ENCODE measurements around the gene FOXJ2. TPM values are rescaled to one million over a fixed set of nuclear protein-coding genes. Genes with fewer than 3 reads are reported as not detected.
"Not testable (repeated sequence)": the region's sequence is repeated elsewhere in the genome, so short reads cannot be mapped to it uniquely, and the experiment has no call there.

The FOXJ2 gene
- total RNA-seq, 1 experiment from 2014 or later, result 5.5 TPM

DNA sequence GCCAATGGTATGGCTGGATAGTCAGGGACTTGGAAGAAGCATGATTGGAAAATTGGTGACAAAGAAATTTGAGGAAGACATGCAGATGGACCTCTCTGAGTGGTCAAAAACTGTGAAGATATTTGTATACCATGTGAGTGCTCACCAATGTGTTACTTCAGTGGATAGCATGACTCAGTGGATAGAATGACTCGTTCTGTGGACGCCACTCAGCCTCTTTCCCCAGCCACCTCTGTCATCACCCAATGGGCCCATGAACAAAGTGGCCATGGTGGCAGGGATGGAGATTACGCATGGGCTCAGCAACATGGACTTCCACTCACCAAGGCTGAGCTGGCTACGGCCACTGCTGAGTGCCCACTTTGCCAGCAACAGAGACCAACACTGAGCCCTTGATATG lies 31.0 kb upstream of the FOXJ2 start:
- H3K4me1 Mint-ChIP-seq; H2BK20ac ChIP-seq (ENCODE audit: low read depth, low read length, poor library complexity, severe bottlenecking); H3K4ac ChIP-seq (ENCODE audit: low read depth, low read length); H3K4me2 ChIP-seq (ENCODE audit: insufficient read depth, insufficient read length, low read length); H4K20me1 ChIP-seq (ENCODE audit: control insufficient read depth, insufficient read depth, insufficient read length); H3K56ac ChIP-seq (ENCODE audit: insufficient read length, low read depth, low read length); H2AFZ ChIP-seq (ENCODE audit: low read length); H3K9me3 ChIP-seq (ENCODE audit: control insufficient read depth, low read depth, low read length); H2BK15ac ChIP-seq (ENCODE audit: low read depth, low read length); H3K14ac ChIP-seq (ENCODE audit: insufficient read depth, low read length); H3K18ac ChIP-seq (ENCODE audit: insufficient read length, low read depth, low read length); H3K4me3 Mint-ChIP-seq; H2BK12ac ChIP-seq (ENCODE audit: insufficient read length, low read depth, low read length); H3T11ph ChIP-seq (ENCODE audit: low read length); H3K79me1 ChIP-seq (ENCODE audit: insufficient read depth, low read depth, low read length, poor library complexity, severe bottlenecking); H3K79me2 ChIP-seq (ENCODE audit: insufficient read depth, low read length); H3K9ac ChIP-seq (ENCODE audit: extremely low read depth, insufficient read length, low read length); H3K23ac ChIP-seq (ENCODE audit: insufficient read length, low read depth, low read length); H3K27me3 Mint-ChIP-seq (ENCODE audit: low read depth); DNase-seq; H2AK5ac ChIP-seq (ENCODE audit: insufficient read length, low read length); H2BK120ac ChIP-seq (ENCODE audit: low read depth, low read length, poor library complexity, severe bottlenecking); H3K27ac Mint-ChIP-seq; H4K91ac ChIP-seq (ENCODE audit: insufficient read length, low read depth, low read length); H3K23me2 ChIP-seq (ENCODE audit: insufficient read length, low read depth, low read length, poor library complexity, severe bottlenecking); H4K5ac ChIP-seq (ENCODE audit: insufficient read length, low read depth, low read length); H3K27me3 ChIP-seq (ENCODE audit: insufficient read depth, low read length); H3K27ac ChIP-seq (ENCODE audit: insufficient read length, low read depth, low read length); H2BK5ac ChIP-seq (ENCODE audit: insufficient read length, low read length); H4K8ac ChIP-seq (replicated peaks; ENCODE audit: insufficient read length, low read depth, low read length); H3K4me1 ChIP-seq (ENCODE audit: insufficient read depth, low read length): not testable (repeated sequence)
- Mint-ChIP-seq H3K36me3 (ENCODE audit: insufficient read depth in 1 of 3, low read depth in 3 of 3) (peaks cover 14 to 16% (median 16%) of the 10 kb centered on the region in 3 experiments), H3K9me3 (peaks cover 25% of the 10 kb centered on the region in 2 experiments)
- no CpG with 5 or more reads among the region's 4 CpGs for WGBS (ENCODE audit: extremely low coverage, insufficient read length, low lambda C conversion rate)

DNA sequence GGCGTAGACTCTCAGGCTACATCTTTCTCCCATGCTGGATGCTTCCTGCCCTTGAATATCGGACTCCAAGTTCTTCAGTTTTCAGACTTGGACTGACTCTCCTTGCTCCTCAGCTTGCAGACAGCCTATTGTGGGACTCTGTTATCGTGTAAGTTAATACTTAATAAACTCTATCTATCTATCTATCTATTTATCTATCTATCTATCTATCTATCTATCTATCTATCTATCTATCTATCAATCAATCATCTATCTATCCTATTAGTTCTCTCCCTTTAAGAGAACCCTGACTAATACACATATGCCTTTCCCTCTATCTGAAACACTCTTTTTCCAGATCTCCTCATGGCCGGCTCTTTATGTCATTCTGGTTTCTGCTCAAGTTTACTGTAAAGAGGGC lies 27.6 kb upstream of the FOXJ2 start:
- not testable (repeated sequence) for H3K27me3 ChIP-seq (ENCODE audit: insufficient read depth, low read length); H2AK5ac ChIP-seq (ENCODE audit: insufficient read length, low read length); H3K23ac ChIP-seq (ENCODE audit: insufficient read length, low read depth, low read length); DNase-seq; H3K4me1 ChIP-seq (ENCODE audit: insufficient read depth, low read length); H4K91ac ChIP-seq (ENCODE audit: insufficient read length, low read depth, low read length); H3K79me2 ChIP-seq (ENCODE audit: insufficient read depth, low read length); H2BK15ac ChIP-seq (ENCODE audit: low read depth, low read length); H3K56ac ChIP-seq (ENCODE audit: insufficient read length, low read depth, low read length); H3K18ac ChIP-seq (ENCODE audit: insufficient read length, low read depth, low read length); H3K36me3 Mint-ChIP-seq (ENCODE audit: insufficient read depth in 1 of 3, low read depth in 3 of 3); H3K27ac Mint-ChIP-seq; H3K9me3 Mint-ChIP-seq; H3K27ac ChIP-seq (ENCODE audit: insufficient read length, low read depth, low read length); H4K5ac ChIP-seq (ENCODE audit: insufficient read length, low read depth, low read length); H3K14ac ChIP-seq (ENCODE audit: insufficient read depth, low read length); H3K9ac ChIP-seq (ENCODE audit: extremely low read depth, insufficient read length, low read length); H2BK20ac ChIP-seq (ENCODE audit: low read depth, low read length, poor library complexity, severe bottlenecking); H3K27me3 Mint-ChIP-seq (ENCODE audit: low read depth); H3K4me3 Mint-ChIP-seq; H2AFZ ChIP-seq (ENCODE audit: low read length); H3K4me1 Mint-ChIP-seq; H4K20me1 ChIP-seq (ENCODE audit: control insufficient read depth, insufficient read depth, insufficient read length); H4K8ac ChIP-seq (replicated peaks; ENCODE audit: insufficient read length, low read depth, low read length); H3T11ph ChIP-seq (ENCODE audit: low read length); H2BK5ac ChIP-seq (ENCODE audit: insufficient read length, low read length); H3K9me3 ChIP-seq (ENCODE audit: control insufficient read depth, low read depth, low read length); H3K4ac ChIP-seq (ENCODE audit: low read depth, low read length); H3K79me1 ChIP-seq (ENCODE audit: insufficient read depth, low read depth, low read length, poor library complexity, severe bottlenecking); H2BK120ac ChIP-seq (ENCODE audit: low read depth, low read length, poor library complexity, severe bottlenecking); H3K4me2 ChIP-seq (ENCODE audit: insufficient read depth, insufficient read length, low read length); H2BK12ac ChIP-seq (ENCODE audit: insufficient read length, low read depth, low read length); H3K23me2 ChIP-seq (ENCODE audit: insufficient read length, low read depth, low read length, poor library complexity, severe bottlenecking)
- no CpG with 5 or more reads among the region's 4 CpGs for WGBS (ENCODE audit: extremely low coverage, insufficient read length, low lambda C conversion rate)

Measured in H9 (cell line).